Stimulated activated CD8-positive, alpha-beta memory T cell treated with anti-CD3 and anti-CD28 coated beads, Interleukin-7, amount 100 ng/mL, for 48 hours (primary cell): ENCODE data around the gene VPS33B.
"Not testable (repeated sequence)": the region's sequence is repeated elsewhere in the genome, so short reads cannot be mapped to it uniquely, and the experiment has no call there.

Source experiments
- DNase-seq, 2 donors: peaks; one replicate each; pipeline ENCODE4 v3.0.0-alpha.2; 2020; ENCODE audit warnings: low read depth in 1 of 2; ENCODE audit errors: extremely low read depth in 1 of 2

Gene VPS33B

GRCh38 chr15:91022075-91022831, at the start of gene VPS33B:
VPS33B (minus strand) TSS chr15:91022594; CDS start chr15:91022249, 345 bp downstream.
- peak; percentile 53 to 68 for DNase-seq

GRCh38 chr15:91072161-91072560, 49.8 kb upstream of the VPS33B start:
- no peak for DNase-seq

GRCh38 chr15:91070872-91071271, 48.5 kb upstream of the VPS33B start:
- DNase-seq = no peak

GRCh38 chr15:91068966-91069365, 46.6 kb upstream of the VPS33B start:
- no peak for DNase-seq

- no peak for DNase-seq
Measured at GRCh38 chr15:91068436-91068835, 46.0 kb upstream of the VPS33B start.

GRCh38 chr15:91067036-91067435, 44.6 kb upstream of the VPS33B start:
- no peak for DNase-seq

- no peak for DNase-seq
Measured at GRCh38 chr15:91065505-91065904, 43.1 kb upstream of the VPS33B start.

- DNase-seq = no peak
Measured at GRCh38 chr15:91061997-91062396, 39.6 kb upstream of the VPS33B start.

- DNase-seq = no peak
Measured at GRCh38 chr15:91061230-91061629, 38.8 kb upstream of the VPS33B start.

- DNase-seq = no peak
Measured at GRCh38 chr15:91055548-91056331, 33.3 kb upstream of the VPS33B start.

GRCh38 chr15:91054816-91055215, 32.4 kb upstream of the VPS33B start:
- DNase-seq = no peak

GRCh38 chr15:91051248-91051647, 28.9 kb upstream of the VPS33B start:
- no peak for DNase-seq

- DNase-seq = no peak
Measured at GRCh38 chr15:91050128-91050455, 27.7 kb upstream of the VPS33B start.

- DNase-seq = peak in 1 of 2 donors; percentile 25
Measured at GRCh38 chr15:91049378-91050127, 27.2 kb upstream of the VPS33B start.

- no peak for DNase-seq
Measured at GRCh38 chr15:91047545-91048199, 25.3 kb upstream of the VPS33B start.

- not testable (repeated sequence) for DNase-seq
Measured at GRCh38 chr15:91046056-91046455, 23.7 kb upstream of the VPS33B start.

GRCh38 chr15:91045065-91045464, 22.7 kb upstream of the VPS33B start:
- no peak for DNase-seq

GRCh38 chr15:91043202-91043874, 20.9 kb upstream of the VPS33B start:
- DNase-seq = no peak

GRCh38 chr15:91040856-91041255, 18.5 kb upstream of the VPS33B start:
- DNase-seq = no peak

- no peak for DNase-seq
Measured at GRCh38 chr15:91039996-91040395, 17.6 kb upstream of the VPS33B start.
